Caki2 (cell line): ENCODE measurements around the gene DLGAP5. TPM values are rescaled to one million over a fixed set of nuclear protein-coding genes. Genes with fewer than 3 reads are reported as not detected.

Experiments
- DNase-seq: peaks from one replicate; pipeline ENCODE4 v3.0.0-alpha.2; 2015; ENCODE audit warnings: low read depth
- in situ Hi-C: cut with HindIII; loops from 2 replicates; pipeline ENCODE4 v1.10.0; 2016; ENCODE audit warnings: low sequenced_read_pairs, low pct_unique_long_range_greater_than_20kb, mixed read lengths
- total RNA-seq: library from RNA; depleted of rRNA; stranded (reverse); fragments of >200 nt; shearing (Covaris generic); gene quantifications from 2 replicates; pipeline ENCODE4 v1.2.3, GENCODE V29; 2014; ENCODE audit warnings: low replicate concordance; rRNA removed

DLGAP5 gene, protein sequence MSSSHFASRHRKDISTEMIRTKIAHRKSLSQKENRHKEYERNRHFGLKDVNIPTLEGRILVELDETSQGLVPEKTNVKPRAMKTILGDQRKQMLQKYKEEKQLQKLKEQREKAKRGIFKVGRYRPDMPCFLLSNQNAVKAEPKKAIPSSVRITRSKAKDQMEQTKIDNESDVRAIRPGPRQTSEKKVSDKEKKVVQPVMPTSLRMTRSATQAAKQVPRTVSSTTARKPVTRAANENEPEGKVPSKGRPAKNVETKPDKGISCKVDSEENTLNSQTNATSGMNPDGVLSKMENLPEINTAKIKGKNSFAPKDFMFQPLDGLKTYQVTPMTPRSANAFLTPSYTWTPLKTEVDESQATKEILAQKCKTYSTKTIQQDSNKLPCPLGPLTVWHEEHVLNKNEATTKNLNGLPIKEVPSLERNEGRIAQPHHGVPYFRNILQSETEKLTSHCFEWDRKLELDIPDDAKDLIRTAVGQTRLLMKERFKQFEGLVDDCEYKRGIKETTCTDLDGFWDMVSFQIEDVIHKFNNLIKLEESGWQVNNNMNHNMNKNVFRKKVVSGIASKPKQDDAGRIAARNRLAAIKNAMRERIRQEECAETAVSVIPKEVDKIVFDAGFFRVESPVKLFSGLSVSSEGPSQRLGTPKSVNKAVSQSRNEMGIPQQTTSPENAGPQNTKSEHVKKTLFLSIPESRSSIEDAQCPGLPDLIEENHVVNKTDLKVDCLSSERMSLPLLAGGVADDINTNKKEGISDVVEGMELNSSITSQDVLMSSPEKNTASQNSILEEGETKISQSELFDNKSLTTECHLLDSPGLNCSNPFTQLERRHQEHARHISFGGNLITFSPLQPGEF
- 27.1 and 29.9 TPM in 2 replicates for total RNA-seq

- in situ Hi-C loops, result no loop called here
- peak; percentile 98 for DNase-seq
These were observed at the start of gene DLGAP5 for GRCh38 chr14:55191203-55192053. Gene DLGAP5, minus strand, starts transcription at chr14:55191585. Its CDS starts 2,406 bp downstream, at chr14:55189179.

DNA sequence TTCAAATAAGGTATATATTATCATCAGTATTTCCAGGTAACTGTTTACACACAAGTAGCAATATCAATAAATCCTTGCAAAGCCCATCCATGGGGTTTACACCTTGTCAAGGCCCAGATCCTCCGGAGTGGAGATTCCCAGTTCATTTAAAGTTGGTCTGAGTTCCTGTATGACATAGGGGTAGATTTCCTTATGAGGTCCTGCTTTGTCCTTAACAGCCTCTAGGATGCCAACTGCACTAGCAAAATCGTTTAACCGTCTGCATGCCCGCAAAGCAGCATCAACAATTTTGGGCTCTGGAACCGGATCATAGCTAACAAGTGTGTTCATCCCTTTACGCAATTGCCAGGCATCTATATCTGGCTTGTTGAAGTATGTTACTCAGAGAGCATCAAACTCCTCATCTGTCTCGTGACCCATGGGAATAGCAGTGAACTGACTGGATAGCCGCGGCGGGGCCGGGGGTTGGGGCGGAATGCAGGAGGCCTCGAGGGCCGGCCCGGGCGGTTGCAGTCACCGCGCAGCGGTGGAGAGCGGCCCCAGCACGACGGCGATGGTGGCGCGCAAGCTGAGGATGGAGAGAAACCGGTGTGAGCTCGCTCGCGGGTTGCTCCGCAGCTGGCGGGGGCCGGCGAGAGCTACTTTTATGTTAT is 49.3 kb upstream of the DLGAP5 start:
- in situ Hi-C loops, result no loop called here
- no peak for DNase-seq

DNA sequence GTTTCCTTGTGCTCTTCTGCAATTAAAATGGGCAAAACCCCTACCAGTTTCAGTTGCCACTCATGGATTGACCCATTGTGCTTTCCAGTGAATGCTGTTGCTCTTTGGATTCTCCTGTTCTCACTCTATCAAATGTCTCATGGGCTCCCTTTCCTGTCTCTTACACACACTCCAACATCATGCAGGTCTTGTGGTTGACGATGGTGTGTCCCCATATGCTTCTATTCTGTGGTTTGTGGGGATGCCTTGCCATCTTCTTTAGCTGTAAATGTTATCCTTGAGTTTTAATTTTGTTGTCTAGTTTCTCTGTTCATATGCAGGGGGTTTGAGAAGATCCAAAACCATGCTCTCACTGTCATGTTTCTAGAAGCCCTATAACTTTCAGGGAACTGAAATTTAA is 47.9 kb upstream of the DLGAP5 start:
- DNase-seq, result no peak
- in situ Hi-C loops, result no loop called here

GRCh38 chr14:55238019-55238680 is 46.8 kb upstream of the DLGAP5 start:
- in situ Hi-C loops, result no loop called here
- DNase-seq, result no peak

DNA sequence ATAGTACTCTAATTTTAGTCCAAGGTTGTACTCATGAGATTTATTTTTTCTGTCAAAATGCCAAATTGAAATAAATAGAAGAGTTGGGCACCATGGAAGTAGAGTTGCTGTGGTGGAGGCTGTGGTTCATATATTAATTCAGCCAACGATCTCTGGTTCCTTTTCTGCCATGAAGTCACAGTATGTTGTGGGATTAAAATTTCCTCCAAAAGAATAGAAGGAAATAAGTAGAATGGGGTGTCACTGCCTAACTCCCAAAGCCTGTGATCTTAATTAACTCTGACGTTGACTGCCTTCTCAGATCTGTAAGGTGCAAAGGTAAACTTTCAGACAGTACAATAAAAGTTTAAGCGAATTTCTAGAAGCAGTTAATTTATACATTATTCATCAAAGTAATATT is 42.2 kb upstream of the DLGAP5 start:
- no peak for DNase-seq
- in situ Hi-C loops, result no loop called here

- in situ Hi-C loops, result no loop called here
- DNase-seq, result no peak
These were observed 36.9 kb upstream of the DLGAP5 start for GRCh38 chr14:55228261-55228660.

DNA sequence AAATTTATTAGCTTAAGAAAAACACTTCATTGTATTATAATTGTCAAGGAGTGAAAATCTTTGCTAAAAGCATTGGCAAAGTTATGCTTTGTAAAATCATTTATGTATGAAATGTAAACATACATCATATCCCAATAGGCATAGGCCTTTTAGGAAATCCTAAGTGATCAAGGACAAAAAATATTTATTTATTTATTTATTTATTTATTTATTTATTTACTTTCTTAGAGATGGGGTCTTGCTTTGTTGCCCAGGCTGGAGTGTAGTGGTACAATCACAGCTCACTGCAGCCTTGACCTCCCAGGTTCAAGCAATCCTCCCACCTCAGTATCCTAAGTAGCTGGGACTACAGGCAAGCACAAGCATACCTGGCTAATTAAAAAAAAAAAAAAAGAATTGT is 32.0 kb upstream of the DLGAP5 start:
- no peak for DNase-seq
- in situ Hi-C loops, result no loop called here

- in situ Hi-C loops, result no loop called here
- DNase-seq, result no peak
These were observed 30.6 kb upstream of the DLGAP5 start for GRCh38 chr14:55221968-55222367.

GRCh38 chr14:55221186-55221585 is 29.8 kb upstream of the DLGAP5 start:
- DNase-seq, result peak; percentile 4
- in situ Hi-C loops, result no loop called here

GRCh38 chr14:55220230-55220629 is 28.8 kb upstream of the DLGAP5 start:
- in situ Hi-C loops, result no loop called here

GRCh38 chr14:55212634-55213033 is 21.2 kb upstream of the DLGAP5 start:
- DNase-seq, result no peak
- in situ Hi-C loops, result no loop called here

More at GRCh38 chr14:55220230-55220629, 28.8 kb upstream of the DLGAP5 start:
- no peak for DNase-seq

DNA sequence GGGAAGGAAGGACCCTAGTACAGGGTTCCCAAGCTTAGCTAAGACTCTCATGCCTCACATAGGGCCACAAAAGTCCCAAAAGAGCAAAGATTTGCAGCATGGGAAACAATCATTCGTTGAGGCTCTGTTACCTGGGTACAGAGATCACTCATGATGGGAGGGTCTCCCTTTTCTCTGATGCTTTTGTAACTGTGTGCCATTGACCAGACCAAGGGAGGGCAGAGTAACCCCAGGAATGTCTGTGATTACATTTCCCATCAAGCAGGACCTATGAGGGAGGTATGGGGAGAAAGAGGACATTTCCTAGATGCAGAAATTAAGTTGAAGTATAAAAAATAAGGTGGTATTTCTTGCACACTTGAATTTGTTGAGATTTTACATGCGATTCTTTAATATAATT is 16.4 kb upstream of the DLGAP5 start:
- in situ Hi-C loops, result no loop called here
- no peak for DNase-seq

DNA sequence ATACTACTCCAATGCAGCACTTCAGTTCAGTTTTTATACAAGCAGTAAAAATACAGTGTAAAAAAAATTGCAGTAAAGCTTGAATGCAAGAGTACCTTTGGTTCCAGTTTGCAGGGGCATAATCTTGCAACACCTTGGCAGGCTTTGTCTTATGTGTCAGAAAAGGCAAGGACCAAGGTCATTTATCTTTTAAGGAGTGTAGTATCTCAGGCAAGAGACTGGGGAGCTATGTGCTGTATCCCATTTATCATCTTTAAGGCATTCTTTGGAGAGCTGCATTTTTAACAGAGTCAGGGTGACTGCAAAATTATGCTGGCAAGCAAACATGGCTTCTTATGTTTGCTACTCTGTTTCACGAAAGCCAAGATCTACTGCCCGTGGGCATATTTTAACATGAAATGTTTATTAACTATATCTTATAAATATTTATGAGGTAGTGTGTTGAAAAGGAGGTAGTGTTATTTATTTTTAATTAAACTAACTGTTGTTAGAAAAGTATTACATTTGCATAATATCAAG is 14.8 kb upstream of the DLGAP5 start:
- in situ Hi-C loops, result no loop called here
- no peak for DNase-seq

GRCh38 chr14:55201219-55202101 is 10.1 kb upstream of the DLGAP5 start:
- no peak for DNase-seq
- in situ Hi-C loops, result no loop called here

DNA sequence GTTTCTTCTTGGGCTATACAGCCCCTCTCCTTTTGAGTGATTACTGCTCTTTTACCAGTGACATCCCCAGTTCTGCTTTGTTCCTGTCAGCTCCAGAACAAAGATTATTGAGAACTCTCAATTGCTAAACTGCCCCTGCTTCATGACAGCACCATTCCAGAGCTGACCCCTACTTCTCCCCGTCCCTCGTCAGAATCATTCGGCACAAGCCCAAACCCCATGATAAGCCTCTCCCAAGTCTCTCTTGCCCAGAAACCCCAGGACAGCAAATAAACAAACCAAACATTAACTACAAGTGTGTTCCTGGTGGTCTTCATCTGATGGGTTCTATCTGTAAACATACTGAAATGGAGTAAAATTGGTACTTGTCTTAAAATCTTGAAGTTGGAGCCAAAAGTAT is 9.3 kb upstream of the DLGAP5 start:
- no peak for DNase-seq
- in situ Hi-C loops, result no loop called here

DNA sequence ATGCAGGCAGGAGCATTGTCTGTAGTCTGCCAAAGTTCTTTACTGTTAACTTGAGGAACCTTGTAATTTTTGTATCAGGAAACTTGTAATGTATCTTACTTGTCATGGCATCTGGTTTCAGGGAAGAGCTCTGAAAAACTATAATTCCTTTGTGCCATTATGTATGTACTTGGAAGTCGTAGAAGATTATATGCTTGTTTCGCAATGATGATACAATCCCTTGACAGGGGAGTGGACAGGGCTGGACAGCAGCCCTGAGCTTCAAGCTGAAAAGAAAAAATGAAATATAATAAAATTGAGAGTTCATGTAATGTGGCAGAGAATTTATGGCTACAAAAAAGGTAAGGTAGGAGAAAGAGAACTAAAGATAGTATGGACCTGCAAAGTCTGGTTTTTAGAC is 7.4 kb upstream of the DLGAP5 start:
- in situ Hi-C loops, result no loop called here
- DNase-seq, result no peak
